Tibial nerve (tissue), 4 donors: Measurements from ENCODE around the gene PPM1F. TPM values are rescaled to one million over a fixed set of nuclear protein-coding genes. Genes with fewer than 3 reads are reported as not detected.
"Not testable (repeated sequence)": the region's sequence is repeated elsewhere in the genome, so short reads cannot be mapped to it uniquely, and the experiment has no call there.

Experiments used
- DNase-seq, 2 donors: peaks; one replicate each; pipeline ENCODE4 v3.0.0-alpha.2; 2019; ENCODE audit warnings: low spot score in 2 of 2
- H3K27ac ChIP-seq, 4 donors: fragments of 200-600 bp; sonication (generic) in 3 of 4; one replicate each; pipeline ENCODE4 v1.5.1; 2017 to 2019; ENCODE audit warnings: mild to moderate bottlenecking in 1 of 4
- H3K27me3 ChIP-seq, 2 donors: fragments of 200-600 bp; sonication (generic) in 1 of 2; one replicate each; pipeline versions ENCODE4 v1.5.1 to v1.6.0; 2017 to 2019
- H3K36me3 ChIP-seq, 3 donors: fragments of 200-600 bp; sonication (generic); one replicate each; pipeline ENCODE4 v1.5.1; 2018 to 2019
- H3K4me1 ChIP-seq, 4 donors: fragments of 200-600 bp; sonication (generic) in 3 of 4; one replicate each; pipeline ENCODE4 v1.5.1; 2017 to 2019
- H3K4me3 ChIP-seq, 4 donors: fragments of 200-600 bp; sonication (generic) in 3 of 4; one replicate each; pipeline ENCODE4 v1.5.1; 2017 to 2019; ENCODE audit warnings: mild to moderate bottlenecking in 1 of 4, moderate library complexity in 1 of 4
- H3K9me3 ChIP-seq, 4 donors: fragments of 200-600 bp; sonication (generic) in 3 of 4; one replicate each; pipeline ENCODE4 v1.5.1; 2017 to 2019
- CTCF ChIP-seq, 5 experiments: fragments of 200-600 bp in 3 of 5; fragments of 450-650 bp in 2 of 5; sonication (generic) in 3 of 5; IDR thresholded peaks; one replicate each; pipeline ENCODE4 v1.5.1; 2016 to 2019; ENCODE audit warnings: antibody characterized with exemption in 5 of 5, mild to moderate bottlenecking in 3 of 5, moderate library complexity in 2 of 5
- EP300 ChIP-seq, 2 donors: sonication (generic); formaldehyde crosslinking; IDR thresholded peaks; one replicate each; pipeline ENCODE4 v1.6.1; 2017; ENCODE audit warnings: antibody characterized with exemption in 2 of 2, mild to moderate bottlenecking in 1 of 2
- POLR2A ChIP-seq, 2 donors: fragments of 450-650 bp; IDR thresholded peaks; one replicate each; pipeline ENCODE4 v1.6.1; 2017; ENCODE audit warnings: antibody characterized with exemption in 2 of 2, mild to moderate bottlenecking in 2 of 2, moderate library complexity in 2 of 2
- WGBS, 2 donors: methylation state at CpG; one replicate each; pipeline ENCODE4 v1.1.5; 2018; 5-methylcytosine and 5-hydroxymethylcytosine counted together
- total RNA-seq, 4 donors: library from RNA; depleted of rRNA; stranded (reverse); fragments of >200 nt; gene quantifications; one replicate each; pipeline ENCODE4 v1.1.0, GENCODE V29; 2016

Gene PPM1F
- total RNA-seq, 4 donors from 2014 or later: 59.4 to 78.3 (median 67.2) TPM

- no peak overlapping the region for H3K4me3 ChIP-seq
- H3K9me3 ChIP-seq: no peaks in the 10 kb centered on the region
- peaks cover 4 to 100% (median 65%) of the 10 kb centered on the region in 4 donors for H3K4me1 ChIP-seq
- peak overlapping the region; percentile 77 to 96 (median 87) for H3K27ac ChIP-seq
- H3K36me3 ChIP-seq: peaks cover 0 to 29% (median 0%) of the 10 kb centered on the region in 3 donors
- no peaks in the 10 kb centered on the region for H3K27me3 ChIP-seq
- DNase-seq: no peak
- 90 to 91% methylated on average over 18 of the region's 18 CpGs for WGBS, 2 donors
- TF ChIP-seq CTCF (IDR thresholded peaks at IDR 0.05) (no peak), POLR2A (IDR thresholded peaks at IDR 0.05) (no peak), EP300 (IDR thresholded peaks at IDR 0.05) (no peak)
Measured at GRCh38 chr22:21943571-21944448, 8.8 kb downstream of the PPM1F start.

- H3K4me3 ChIP-seq: peak overlapping the region in 1 of 4 donors; percentile 6
- TF ChIP-seq CTCF (IDR thresholded peaks at IDR 0.05) (no peak), EP300 (IDR thresholded peaks at IDR 0.05) (peak in 1 of 2 donors; percentile 77)
- 10 to 18% methylated on average over 17 to 19 of the region's 19 CpGs for WGBS, 2 donors
- peak overlapping the region; percentile 77 to 96 (median 87) for H3K27ac ChIP-seq
- peaks cover 0 to 29% (median 0%) of the 10 kb centered on the region in 3 donors for H3K36me3 ChIP-seq
- peak; percentile 50 to 52 for DNase-seq
- H3K4me1 ChIP-seq: peaks cover 7 to 100% (median 63%) of the 10 kb centered on the region in 4 donors
- no peaks in the 10 kb centered on the region for H3K27me3 ChIP-seq
- H3K9me3 ChIP-seq: no peaks in the 10 kb centered on the region
Measured at GRCh38 chr22:21942407-21943343, 10.0 kb downstream of the PPM1F start.

GRCh38 chr22:21941921-21942320, 10.7 kb downstream of the PPM1F start:
- Histone ChIP-seq H3K4me3 (no peak overlapping the region), H3K27ac (peak overlapping the region; percentile 77 to 96 (median 87)), H3K9me3 (no peaks in the 10 kb centered on the region), H3K27me3 (no peaks in the 10 kb centered on the region), H3K36me3 (peaks cover 0 to 29% (median 0%) of the 10 kb centered on the region in 3 donors), H3K4me1 (peaks cover 7 to 100% (median 63%) of the 10 kb centered on the region in 4 donors)
- DNase-seq: no peak
- no peak for TF ChIP-seq CTCF (IDR thresholded peaks at IDR 0.05)
- TF ChIP-seq POLR2A (IDR thresholded peaks at IDR 0.05): no peak
- no peak for TF ChIP-seq EP300 (IDR thresholded peaks at IDR 0.05)
- WGBS, 2 donors: 74 to 77% methylated on average over 8 of the region's 8 CpGs

- H3K4me1 ChIP-seq: peaks cover 11 to 100% (median 68%) of the 10 kb centered on the region in 4 donors
Measured at GRCh38 chr22:21940521-21940920, 12.1 kb downstream of the PPM1F start.

GRCh38 chr22:21939935-21940334, 12.7 kb downstream of the PPM1F start:
- Histone ChIP-seq H3K4me1 (peaks cover 11 to 100% (median 72%) of the 10 kb centered on the region in 4 donors), H3K36me3 (peaks cover 0 to 21% (median 0%) of the 10 kb centered on the region in 3 donors), H3K27ac (peak overlapping the region; percentile 84 to 96 (median 94))
- not testable (repeated sequence) for DNase-seq, H3K27me3 ChIP-seq, H3K4me3 ChIP-seq, H3K9me3 ChIP-seq
- 65 to 84% methylated on average over 4 to 5 of the region's 5 CpGs for WGBS, 2 donors

More at GRCh38 chr22:21940521-21940920, 12.1 kb downstream of the PPM1F start:
- H3K27ac ChIP-seq: peak overlapping the region; percentile 79 to 96 (median 90)
- H3K4me3 ChIP-seq: no peak overlapping the region
- no peak for DNase-seq
- peaks cover 0 to 26% (median 0%) of the 10 kb centered on the region in 3 donors for H3K36me3 ChIP-seq
- H3K27me3 ChIP-seq: no peaks in the 10 kb centered on the region
- WGBS, 2 donors: 37 to 76% methylated on average over 3 of the region's 3 CpGs
- TF ChIP-seq POLR2A (IDR thresholded peaks at IDR 0.05): no peak
- TF ChIP-seq CTCF (IDR thresholded peaks at IDR 0.05): no peak
- no peak for TF ChIP-seq EP300 (IDR thresholded peaks at IDR 0.05)
- H3K9me3 ChIP-seq: no peaks in the 10 kb centered on the region
